Aorta (tissue), 5 donors: ENCODE results near the gene LMBRD1. TPM values are rescaled to one million over a fixed set of nuclear protein-coding genes. Genes with fewer than 3 reads are reported as not detected.

Experiments used
- ATAC-seq: fragments of 200-7000 bp; cut with Tn5 transposase; one replicate; pipeline ENCODE4 v1.9.1; 2022; ENCODE audit warnings: moderate library complexity; ENCODE audit not compliant: low FRiP score
- DNase-seq, 2 donors: peaks; one replicate each; pipeline ENCODE4 v3.0.0-alpha.2; 2020
- H3K27ac ChIP-seq, 2 donors: one replicate each; pipeline ENCODE4 v1.5.1; 2013; ENCODE audit warnings: low read length in 2 of 2, mild to moderate bottlenecking in 2 of 2, moderate library complexity in 2 of 2, control low read depth in 1 of 2, inconsistent platforms in 1 of 2, low read depth in 1 of 2
- H3K27me3 ChIP-seq, 2 donors: one replicate each; pipeline ENCODE4 v1.6.1; 2013; ENCODE audit warnings: control low read depth in 1 of 2, low read length in 1 of 2, mild to moderate bottlenecking in 1 of 2, moderate library complexity in 1 of 2; ENCODE audit not compliant: insufficient read depth in 2 of 2, control insufficient read depth in 1 of 2
- H3K36me3 ChIP-seq, 2 donors: one replicate each; pipeline ENCODE4 v1.6.1; 2013; ENCODE audit warnings: control low read depth in 1 of 2, low read length in 1 of 2, mild to moderate bottlenecking in 1 of 2; ENCODE audit not compliant: insufficient read depth in 2 of 2, control insufficient read depth in 1 of 2
- H3K4me1 ChIP-seq, 2 donors: one replicate each; pipeline ENCODE4 v1.6.1; 2013; ENCODE audit warnings: low read length in 2 of 2, control low read depth in 1 of 2, mild to moderate bottlenecking in 1 of 2, moderate library complexity in 1 of 2; ENCODE audit not compliant: insufficient read depth in 2 of 2, control insufficient read depth in 1 of 2
- H3K4me3 ChIP-seq, 2 donors: one replicate each; pipeline ENCODE4 v1.5.1; 2013; ENCODE audit warnings: low read length in 2 of 2, control low read depth in 1 of 2, mild to moderate bottlenecking in 1 of 2
- H3K9me3 ChIP-seq: one replicate; pipeline ENCODE4 v1.6.1; 2013; ENCODE audit warnings: mild to moderate bottlenecking, low read length; ENCODE audit not compliant: control insufficient read depth
- WGBS, 2 donors: extraction: QIAGEN DNeasy Blood & Tissue Kit; methylation state at CpG; one replicate each; pipeline ENCODE4 v1.1.7; 2013; 5-methylcytosine and 5-hydroxymethylcytosine counted together
- intact Hi-C, 2 donors: fragments of 100-400 bp; cut with DNase I; formaldehyde crosslinking; loops; one replicate each; pipeline versions ENCODE4 v1.14.2 to v1.15.0; 2022
- polyA plus RNA-seq, 2 donors: library from polyadenylated mRNA; stranded (reverse); fragments of 200-250 nt; gene quantifications; one replicate each; pipeline ENCODE4 v1.2.3, GENCODE V29; 2013
- total RNA-seq, 2 donors: library from RNA; stranded (reverse); fragmentation: NEBNext Ultra II Directional; extraction: Animal tissue kit (Norgen Biotek cat#: 25700); gene quantifications; one replicate each; pipeline ENCODE4 v1.2.1, GENCODE V29; 2021
- donor health status: healthy with polysubstance abuse.
- donor health status: Bipolar disorder and iron deficiency.
- donor health status: DM: no; HTN: no; CAD: no.
- donor health status: DM: no; HTN: no; CAD: no.
- donor health status: DM: yes; HTN: yes; CAD: no.

The LMBRD1 gene
- total and polyA plus RNA-seq, 4 donors: 37.1 to 53.1 (median 43.9) TPM

DNA sequence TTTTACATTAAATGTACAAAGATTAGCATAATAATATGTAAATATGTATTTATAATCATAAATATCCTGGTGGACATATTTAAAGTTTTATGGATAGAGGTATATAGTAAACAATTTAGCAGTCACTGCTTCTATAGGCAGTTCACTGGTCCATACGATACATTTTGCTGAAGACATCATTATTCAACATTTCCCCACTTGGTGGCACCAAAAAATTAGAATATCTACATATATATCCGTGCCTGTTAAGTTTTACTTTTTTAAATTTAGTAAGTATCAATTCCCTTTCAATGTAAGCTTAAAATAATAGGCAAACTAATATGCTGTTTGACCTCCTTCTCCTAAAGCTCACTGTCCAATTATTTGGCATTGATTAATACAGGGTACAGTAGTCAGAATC is 64.2 kb downstream of the LMBRD1 start:
- Histone ChIP-seq H3K27me3 (no peaks in the 10 kb centered on the region), H3K27ac (no peak overlapping the region), H3K36me3 (no peaks in the 10 kb centered on the region), H3K9me3 (no peaks in the 10 kb centered on the region), H3K4me3 (no peak overlapping the region), H3K4me1 (no peaks in the 10 kb centered on the region)
- WGBS, 2 donors: 27 to 42% methylated on average over 2 of the region's 2 CpGs
- intact Hi-C loops: loop anchor here (10.0 kb wide), 1 partner anchor 372 kb away; no protein-coding TSS in a partner anchor
- DNase-seq (no peak), ATAC-seq (no peak)

DNA sequence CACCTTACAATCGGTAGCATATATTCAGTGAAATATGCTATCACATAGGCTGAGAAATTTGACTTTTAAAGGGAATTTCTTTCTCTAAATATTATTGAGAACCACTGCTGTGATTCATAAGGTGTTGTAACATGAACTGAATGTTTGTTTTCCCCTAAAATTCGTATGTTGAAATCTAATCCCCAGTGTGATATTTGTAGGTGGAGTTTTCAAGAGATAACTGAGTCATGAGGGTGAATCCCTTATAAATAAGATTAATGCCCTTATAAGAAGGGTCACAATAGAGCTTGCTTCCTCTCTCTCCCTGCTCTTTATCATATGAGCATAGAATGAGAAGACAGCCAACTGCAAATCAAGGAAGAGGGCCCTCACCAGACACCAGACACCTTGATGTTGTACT is 64.8 kb downstream of the LMBRD1 start:
- DNase-seq (no peak), ATAC-seq (no peak)
- intact Hi-C loops: loop anchor here (10.0 kb wide), 1 partner anchor 373 kb away; no protein-coding TSS in a partner anchor
- no peak overlapping the region for H3K27ac ChIP-seq
- H3K4me1 ChIP-seq: no peaks in the 10 kb centered on the region
- no peaks in the 10 kb centered on the region for H3K9me3 ChIP-seq
- WGBS, 2 donors: 56 to 69% methylated on average over 2 of the region's 2 CpGs
- no peaks in the 10 kb centered on the region for H3K27me3 ChIP-seq
- no peak overlapping the region for H3K4me3 ChIP-seq
- H3K36me3 ChIP-seq: no peaks in the 10 kb centered on the region

DNA sequence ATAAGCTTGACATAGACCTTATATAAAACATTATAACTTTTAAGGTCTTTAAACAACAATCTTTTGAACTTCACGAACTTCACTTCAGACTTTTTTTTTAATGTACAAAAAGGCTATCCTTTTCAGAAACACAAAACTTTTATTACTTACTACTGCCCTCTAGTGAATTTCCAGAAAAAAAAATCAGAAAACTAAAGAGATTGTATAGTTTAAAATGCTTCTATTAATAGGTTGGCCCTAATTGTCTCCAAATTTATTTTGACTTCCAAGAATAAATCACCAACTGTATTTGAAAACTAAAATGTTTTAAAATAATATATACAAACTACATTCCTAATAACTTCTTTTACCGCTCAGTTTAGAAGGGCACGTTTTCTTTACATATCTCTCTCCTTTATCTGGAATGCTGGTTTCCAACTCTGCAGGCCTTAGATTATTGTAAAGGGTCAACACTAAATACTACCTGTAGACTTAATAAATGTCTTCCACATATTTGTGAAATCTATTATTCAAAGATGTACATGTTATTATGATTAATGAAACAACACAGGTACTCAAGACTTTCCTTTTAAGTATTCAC is 66.8 kb downstream of the LMBRD1 start:
- no peaks in the 10 kb centered on the region for H3K4me1 ChIP-seq
- H3K4me3 ChIP-seq: no peak overlapping the region
- no peaks in the 10 kb centered on the region for H3K27me3 ChIP-seq
- WGBS, 2 donors: 41 to 48% methylated on average over 3 of the region's 3 CpGs
- intact Hi-C loops: loop anchor here (10.0 kb wide), 1 partner anchor 375 kb away; no protein-coding TSS in a partner anchor
- DNase-seq (no peak), ATAC-seq (no peak)
- H3K9me3 ChIP-seq: no peaks in the 10 kb centered on the region
- H3K27ac ChIP-seq: no peak overlapping the region
- H3K36me3 ChIP-seq: no peaks in the 10 kb centered on the region

DNA sequence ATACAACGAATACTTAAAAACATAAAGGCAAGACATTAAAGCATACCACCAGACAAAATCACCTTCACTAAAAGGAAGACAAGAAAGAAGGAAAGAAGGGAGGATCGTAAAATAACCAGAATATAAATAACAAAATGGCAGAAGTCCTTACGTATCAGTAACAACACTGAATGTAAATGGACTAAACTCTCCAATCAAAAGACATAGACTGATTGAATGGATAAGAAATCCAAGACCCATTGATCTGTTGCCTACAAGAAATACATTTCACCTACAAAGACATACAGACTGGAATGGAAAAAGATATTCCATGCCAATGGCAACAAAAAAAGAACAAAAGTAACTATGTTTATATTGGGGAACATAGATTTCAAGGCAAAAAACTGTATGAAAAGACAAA is 74.1 kb downstream of the LMBRD1 start:
- DNase-seq: no peak
- Histone ChIP-seq H3K36me3 (peaks cover 0 to 8% of the 10 kb centered on the region in 2 donors), H3K4me1 (no peaks in the 10 kb centered on the region), H3K27me3 (no peaks in the 10 kb centered on the region), H3K4me3 (no peak overlapping the region), H3K27ac (no peak overlapping the region), H3K9me3 (no peaks in the 10 kb centered on the region)
- 83 to 95% methylated on average over 3 of the region's 3 CpGs for WGBS, 2 donors
- no peak for ATAC-seq
- intact Hi-C loops: no loop called here

DNA sequence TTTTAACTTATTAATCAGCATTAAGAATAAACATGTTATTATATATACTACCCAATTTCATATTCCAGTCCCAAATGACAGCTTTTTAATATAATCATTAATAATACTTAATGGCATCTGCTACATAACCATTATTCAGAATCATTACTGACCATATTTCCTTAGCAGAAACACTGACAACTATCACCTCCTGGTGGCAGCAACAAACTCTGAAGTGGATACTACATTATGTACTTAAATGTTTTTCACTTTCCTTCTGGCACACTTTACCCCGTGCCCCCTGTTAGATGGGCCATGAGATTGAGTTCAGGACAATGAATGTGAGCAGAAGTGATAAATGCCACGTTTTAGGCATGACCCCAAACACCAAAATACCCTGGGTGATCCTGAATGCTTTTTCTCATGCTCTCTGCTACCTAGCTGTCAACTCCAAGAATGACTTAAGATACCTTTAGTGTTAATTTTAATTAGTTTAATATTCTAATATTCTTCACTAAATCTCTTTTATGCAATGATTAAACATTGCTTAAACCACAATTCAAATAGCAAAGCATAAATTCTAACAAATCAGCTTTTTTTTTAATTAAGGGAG is 77.1 kb downstream of the LMBRD1 start:
- Histone ChIP-seq H3K27me3 (no peaks in the 10 kb centered on the region), H3K4me1 (no peaks in the 10 kb centered on the region), H3K9me3 (no peaks in the 10 kb centered on the region), H3K36me3 (peaks cover 0 to 8% of the 10 kb centered on the region in 2 donors), H3K4me3 (no peak overlapping the region), H3K27ac (no peak overlapping the region)
- intact Hi-C loops: no loop called here
- WGBS, 2 donors: 35 to 46% methylated on average over 2 of the region's 2 CpGs
- DNase-seq (no peak), ATAC-seq (no peak)

DNA sequence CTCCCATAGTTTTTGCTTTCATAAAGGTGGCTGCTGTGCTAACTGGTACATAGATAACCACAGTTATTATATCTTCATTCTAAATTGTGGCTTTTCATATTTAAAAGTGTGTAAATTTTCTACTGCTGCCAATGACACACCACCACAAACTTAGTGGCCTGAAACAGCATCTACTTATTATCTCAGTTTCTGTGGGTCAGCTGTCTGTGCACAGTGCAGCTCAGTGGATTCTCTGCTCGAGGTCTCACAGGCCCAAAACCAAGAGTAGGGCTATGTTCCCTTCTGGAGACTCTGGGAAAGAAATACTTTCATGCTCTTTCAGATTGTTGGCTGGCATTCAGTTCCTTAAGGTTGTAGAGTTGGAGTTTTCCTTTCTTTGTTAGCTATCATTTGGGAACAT is 90.1 kb downstream of the LMBRD1 start:
- 91% methylated on average over 1 of the region's 1 CpG for WGBS, 2 donors
- intact Hi-C loops: no loop called here

DNA sequence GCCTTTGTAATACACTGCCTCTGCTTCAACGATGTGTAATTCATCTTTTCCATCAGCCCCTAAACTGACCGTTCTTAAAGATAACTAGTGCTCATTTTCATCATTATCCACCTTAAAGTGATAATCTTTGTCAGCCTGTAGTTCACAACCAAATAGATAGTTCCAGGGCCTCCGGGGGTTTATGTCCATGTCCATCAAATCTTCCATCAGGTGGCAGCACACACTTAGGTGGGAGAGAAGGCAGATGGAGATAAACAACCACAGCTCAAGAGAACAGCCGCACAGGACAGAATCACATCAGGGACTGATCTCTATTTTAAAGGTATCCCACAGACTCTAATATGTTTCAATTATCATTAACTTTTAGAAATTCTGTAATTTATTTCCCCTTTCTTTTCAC is 90.9 kb downstream of the LMBRD1 start:
- Histone ChIP-seq H3K36me3 (no peaks in the 10 kb centered on the region), H3K27ac (no peak overlapping the region), H3K4me1 (peaks cover 0 to 2% of the 10 kb centered on the region in 2 donors), H3K4me3 (no peak overlapping the region), H3K27me3 (no peaks in the 10 kb centered on the region), H3K9me3 (no peaks in the 10 kb centered on the region)
- 80 to 89% methylated on average over 4 of the region's 4 CpGs for WGBS, 2 donors
- no peak for DNase-seq
- intact Hi-C loops: no loop called here
- no peak for ATAC-seq

More for the DNA sequence above, 90.1 kb downstream of the LMBRD1 start:
- ATAC-seq (no peak), DNase-seq (no peak)
- Histone ChIP-seq H3K27me3 (no peaks in the 10 kb centered on the region), H3K4me1 (peaks cover 0 to 2% of the 10 kb centered on the region in 2 donors), H3K36me3 (no peaks in the 10 kb centered on the region), H3K9me3 (no peaks in the 10 kb centered on the region), H3K27ac (no peak overlapping the region), H3K4me3 (no peak overlapping the region)

DNA sequence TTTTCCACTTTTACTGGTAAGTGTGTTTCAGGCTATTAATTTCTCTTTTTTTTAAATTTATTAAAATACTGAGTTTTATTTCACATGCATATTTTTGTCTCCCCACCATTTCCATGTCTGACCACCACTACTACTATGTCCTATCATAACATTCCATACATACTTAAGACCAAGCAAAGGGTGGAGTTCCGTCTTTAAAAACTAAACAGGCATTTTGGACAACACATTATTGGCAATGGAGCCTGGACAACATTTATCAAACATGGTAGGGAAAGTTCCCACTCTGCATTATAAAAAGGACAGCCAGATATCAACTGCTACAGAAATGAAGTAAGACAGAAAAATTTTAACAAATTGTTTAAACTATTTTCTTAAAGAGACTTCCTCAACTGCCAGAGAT is 91.9 kb downstream of the LMBRD1 start:
- WGBS, 2 donors: 7 to 10% methylated on average over 1 of the region's 1 CpG
- no peaks in the 10 kb centered on the region for H3K9me3 ChIP-seq
- intact Hi-C loops: no loop called here
- H3K4me1 ChIP-seq: peaks cover 0 to 2% of the 10 kb centered on the region in 2 donors
- H3K27me3 ChIP-seq: no peaks in the 10 kb centered on the region
- ATAC-seq: no peak
- DNase-seq: no peak
- no peak overlapping the region for H3K4me3 ChIP-seq
- H3K36me3 ChIP-seq: no peaks in the 10 kb centered on the region
- no peak overlapping the region for H3K27ac ChIP-seq

DNA sequence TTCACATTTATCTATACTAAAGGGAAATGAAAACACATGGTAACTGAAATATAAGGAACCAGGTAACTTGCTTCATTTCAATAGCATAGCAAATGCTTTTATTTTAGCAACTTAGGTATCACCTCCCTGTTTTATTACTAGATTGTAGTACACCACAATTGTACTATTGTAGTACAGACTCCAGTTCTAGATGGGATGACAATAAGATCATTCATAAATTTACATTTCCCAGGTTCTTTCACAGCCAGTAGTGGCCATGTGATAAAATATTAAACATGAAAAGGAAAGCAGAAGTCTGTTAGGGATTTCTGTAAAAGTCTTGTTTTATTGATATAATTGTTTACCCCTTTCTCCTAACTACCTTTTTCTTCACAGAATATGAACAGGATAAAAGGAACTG is 97.2 kb downstream of the LMBRD1 start:
- H3K4me3 ChIP-seq: no peak overlapping the region
- H3K36me3 ChIP-seq: peaks cover 0 to 8% of the 10 kb centered on the region in 2 donors
- no peaks in the 10 kb centered on the region for H3K4me1 ChIP-seq
- H3K27me3 ChIP-seq: no peaks in the 10 kb centered on the region
- intact Hi-C loops: no loop called here
- H3K9me3 ChIP-seq: no peaks in the 10 kb centered on the region
- no peak for ATAC-seq
- DNase-seq: no peak
- no peak overlapping the region for H3K27ac ChIP-seq
